GM12864 (cell line): ENCODE data around the gene ECHDC1.

ENCODE experiments used
- DNase-seq: peaks from one replicate; pipeline ENCODE4 v3.0.0-alpha.2; 2011; ENCODE audit warnings: low read depth
- H3K4me3 ChIP-seq: 2 replicates; pipeline ENCODE4 v1.5.1; 2011; ENCODE audit warnings: mild to moderate bottlenecking, low read depth, low read length, control low read depth
- CTCF ChIP-seq: IDR thresholded peaks from 2 replicates; pipeline ENCODE4 v1.5.1; 2011; ENCODE audit warnings: low read depth, mild to moderate bottlenecking, moderate library complexity, low read length, control low read depth, inconsistent platforms; ENCODE audit errors: missing control alignments

The ECHDC1 gene

GRCh38 chr6:127352524-127352923 is 9.1 kb upstream of the ECHDC1 start:
- no peak for TF ChIP-seq CTCF
- no peak for DNase-seq
- H3K4me3 ChIP-seq: no peak overlapping the region

- TF ChIP-seq CTCF: no peak
- no peak overlapping the region for H3K4me3 ChIP-seq
- no peak for DNase-seq
Measured at GRCh38 chr6:127349980-127350379, 6.6 kb upstream of the ECHDC1 start.

- no peak for TF ChIP-seq CTCF
- no peak for DNase-seq
- no peak overlapping the region for H3K4me3 ChIP-seq
Measured at GRCh38 chr6:127348028-127348661, 4.7 kb upstream of the ECHDC1 start.

DNA sequence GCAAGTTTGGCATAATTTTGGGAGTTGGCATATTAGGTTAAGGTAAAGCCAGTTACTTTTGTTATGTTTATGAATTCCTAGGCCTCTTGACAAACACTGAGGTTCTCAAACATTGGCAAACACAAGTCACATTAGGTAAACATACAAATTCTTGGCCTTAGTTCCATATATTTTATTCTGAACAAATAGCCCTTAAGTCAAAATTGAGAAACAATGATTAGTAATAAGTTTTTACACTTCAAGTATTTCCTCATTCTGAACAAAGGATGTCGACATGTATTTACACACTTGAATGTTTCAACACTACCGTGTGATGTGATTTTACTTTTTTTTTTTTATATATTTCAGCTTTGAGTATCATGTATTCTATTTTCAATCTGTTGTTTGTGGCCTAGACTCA is 3.8 kb upstream of the ECHDC1 start:
- DNase-seq: no peak

GRCh38 chr6:127345521-127345920 is 2.1 kb upstream of the ECHDC1 start:
- TF ChIP-seq CTCF: no peak
- no peak for DNase-seq
- no peak overlapping the region for H3K4me3 ChIP-seq

More for the DNA sequence above, 3.8 kb upstream of the ECHDC1 start:
- TF ChIP-seq CTCF: no peak
- no peak overlapping the region for H3K4me3 ChIP-seq

- no peak for DNase-seq
- peak overlapping the region; percentile 75 for H3K4me3 ChIP-seq
- TF ChIP-seq CTCF: no peak
Measured at GRCh38 chr6:127343809-127344659, 625 bp upstream of the ECHDC1 start.
